HEK293 (cell line): ENCODE measurements around the gene SLC16A13.

Experiments used
- EGR2 ChIP-seq: fragments of 450-650 bp; formaldehyde crosslinking; IDR thresholded peaks from 2 replicates; pipeline ENCODE4 v1.5.1; 2016; ENCODE audit warnings: low read depth, missing biosample characterization, missing genetic modification characterization
- GLI4 ChIP-seq: fragments of 450-650 bp; formaldehyde crosslinking; IDR thresholded peaks from 2 replicates; pipeline ENCODE4 v1.5.1; 2016; ENCODE audit warnings: missing biosample characterization, missing genetic modification characterization
- GLIS2 ChIP-seq: fragments of 450-650 bp; formaldehyde crosslinking; IDR thresholded peaks from 2 replicates; pipeline ENCODE4 v1.5.1; 2016; ENCODE audit warnings: missing biosample characterization, missing genetic modification characterization
- HOXA7 ChIP-seq: sonication (generic); formaldehyde crosslinking; IDR thresholded peaks from 2 replicates; pipeline ENCODE4 v1.8.1; 2022; ENCODE audit warnings: missing genetic modification reagents, borderline replicate concordance
- KLF1 ChIP-seq: fragments of 450-650 bp; formaldehyde crosslinking; IDR thresholded peaks from 2 replicates; pipeline ENCODE4 v1.5.1; 2016; ENCODE audit warnings: missing biosample characterization, missing genetic modification characterization
- KLF8 ChIP-seq: fragments of 450-650 bp; formaldehyde crosslinking; IDR thresholded peaks from 2 replicates; pipeline ENCODE4 v1.5.1; 2016; ENCODE audit warnings: missing biosample characterization, missing genetic modification characterization
- MEIS1 ChIP-seq: sonication (generic); formaldehyde crosslinking; IDR thresholded peaks from 2 replicates; pipeline ENCODE4 v1.8.1; 2022; ENCODE audit warnings: missing genetic modification reagents, mild to moderate bottlenecking, borderline replicate concordance
- SP2 ChIP-seq: fragments of 450-650 bp; formaldehyde crosslinking; IDR thresholded peaks from 2 replicates; pipeline ENCODE4 v1.5.1; 2016; ENCODE audit warnings: missing biosample characterization, missing genetic modification characterization
- ZBTB7A ChIP-seq: fragments of 450-650 bp; formaldehyde crosslinking; IDR thresholded peaks from 2 replicates; pipeline ENCODE4 v1.5.1; 2016; ENCODE audit warnings: low read depth, missing biosample characterization, missing genetic modification characterization
- ZNF121 ChIP-seq: fragments of 450-650 bp; formaldehyde crosslinking; IDR thresholded peaks from 2 replicates; pipeline ENCODE4 v1.5.1; 2016; ENCODE audit warnings: missing biosample characterization, missing genetic modification characterization
- ZNF2 ChIP-seq: fragments of 450-650 bp; formaldehyde crosslinking; IDR thresholded peaks from 2 replicates; pipeline ENCODE4 v1.5.1; 2016; ENCODE audit warnings: missing biosample characterization, missing genetic modification characterization
- ZNF221 ChIP-seq: fragments of 450-650 bp; formaldehyde crosslinking; IDR thresholded peaks from 2 replicates; pipeline ENCODE4 v1.5.1; 2017; ENCODE audit warnings: missing biosample characterization, missing genetic modification characterization, borderline replicate concordance
- ZNF335 ChIP-seq: fragments of 450-650 bp; formaldehyde crosslinking; conservative IDR thresholded peaks from 2 replicates; pipeline ENCODE4 v1.5.1; 2016; ENCODE audit warnings: missing biosample characterization, missing genetic modification characterization
- ZNF354C ChIP-seq: fragments of 450-650 bp; formaldehyde crosslinking; IDR thresholded peaks from 2 replicates; pipeline ENCODE4 v1.5.1; 2016; ENCODE audit warnings: missing biosample characterization, missing genetic modification characterization, low read depth, borderline replicate concordance
- ZNF48 ChIP-seq: fragments of 450-650 bp; formaldehyde crosslinking; IDR thresholded peaks from 2 replicates; pipeline ENCODE4 v1.5.1; 2016; ENCODE audit warnings: missing biosample characterization, missing genetic modification characterization
- ZNF529 ChIP-seq: fragments of 450-650 bp; formaldehyde crosslinking; IDR thresholded peaks from 2 replicates; pipeline ENCODE4 v1.5.1; 2017; ENCODE audit warnings: missing genetic modification characterization, missing biosample characterization; ENCODE audit not compliant: insufficient replicate concordance
- ZNF571 ChIP-seq: fragments of 450-650 bp; formaldehyde crosslinking; IDR thresholded peaks from 2 replicates; pipeline ENCODE4 v1.5.0; 2017; ENCODE audit warnings: missing biosample characterization, missing genetic modification characterization
- ZNF654 ChIP-seq: fragments of 450-650 bp; formaldehyde crosslinking; IDR thresholded peaks from 2 replicates; pipeline ENCODE4 v1.5.1; 2016; ENCODE audit warnings: low read depth, missing biosample characterization, missing genetic modification characterization
- TF ChIP-seq, protein P1 (sequence below): fragments of 450-650 bp; formaldehyde crosslinking; IDR thresholded peaks from 2 replicates; pipeline ENCODE4 v1.5.1; 2016; ENCODE audit warnings: missing biosample characterization, missing genetic modification characterization
- TF ChIP-seq, protein P2 (sequence below): fragments of 450-650 bp; IDR thresholded peaks from 2 replicates; pipeline ENCODE4 v1.5.1; 2018; ENCODE audit warnings: missing biosample characterization, mild to moderate bottlenecking, missing genetic modification characterization
- TF ChIP-seq, protein P3 (sequence below): fragments of 450-650 bp; formaldehyde crosslinking; IDR thresholded peaks from 2 replicates; pipeline ENCODE4 v1.5.1; 2016; ENCODE audit warnings: missing biosample characterization, missing genetic modification characterization
- TF ChIP-seq, protein P4 (sequence below): fragments of 450-650 bp; formaldehyde crosslinking; IDR thresholded peaks from 2 replicates; pipeline ENCODE4 v1.5.1; 2016; ENCODE audit warnings: missing biosample characterization, missing genetic modification characterization

The SLC16A13 gene

DNA sequence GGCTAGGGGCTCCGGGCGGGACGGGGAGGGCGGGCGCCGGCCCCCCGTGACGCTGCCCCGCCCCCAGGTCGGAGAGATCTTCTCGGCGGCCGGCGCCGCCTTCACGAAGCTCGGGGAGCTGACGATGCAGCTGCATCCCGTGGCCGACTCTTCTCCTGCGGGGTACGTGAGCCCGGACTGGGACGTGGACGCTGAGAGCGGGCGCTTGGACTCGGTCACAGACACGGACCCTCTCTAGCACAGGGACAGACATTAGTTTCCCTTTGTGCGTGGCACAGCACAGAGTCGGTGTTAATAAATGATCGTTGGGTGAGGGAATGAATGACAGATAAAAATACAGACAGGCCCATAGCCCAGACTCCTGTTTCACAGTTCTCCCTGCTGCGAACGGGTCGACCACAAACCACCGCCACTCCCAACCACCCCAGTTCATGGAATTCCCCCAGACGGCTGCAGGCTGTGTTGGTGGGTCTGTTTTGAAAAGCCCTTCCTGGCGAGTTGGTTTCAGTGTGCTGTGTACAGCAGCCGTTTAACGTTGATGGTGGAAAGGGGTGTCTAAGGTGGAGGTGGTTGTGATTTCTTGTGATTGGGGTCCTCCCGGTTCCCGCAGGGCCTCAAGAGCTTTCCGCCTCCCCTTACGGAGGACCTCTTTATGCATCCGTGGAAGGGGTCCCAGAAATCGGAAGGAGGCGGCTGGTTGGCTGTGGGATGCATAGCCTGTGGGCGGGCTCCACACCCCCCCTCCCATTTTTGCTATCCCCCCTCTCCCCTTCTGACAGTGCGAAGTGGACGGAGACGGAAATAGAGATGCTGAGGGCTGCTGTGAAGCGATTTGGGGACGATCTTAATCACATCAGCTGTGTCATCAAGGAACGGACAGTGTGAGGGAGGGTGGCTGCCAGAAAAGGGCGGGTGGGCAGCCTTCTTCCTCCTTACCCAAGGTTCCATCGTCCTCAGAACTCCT lies 20.5 kb upstream of the SLC16A13 start (continued):
- TF ChIP-seq GLIS2 (tag by site-specific recombination) (0 out of 2 replicates have a peak, but pooled peaks have one; percentile 6), ZNF121 (tag by site-specific recombination) (peak; percentile 86; the same call in 1 of the 2 replicates), KLF1 (tag by site-specific recombination) (peak; percentile 40; the same call in 1 of the 2 replicates), ZBTB7A (tag by site-specific recombination) (no peak), ZNF48 (tag by site-specific recombination) (no peak), ZNF571 (tag by site-specific recombination) (no peak), ZNF654 (tag by site-specific recombination) (no peak), ZNF2 (tag by site-specific recombination) (no peak), GLI4 (no peak), HOXA7 (0 out of 2 replicates have a peak, but pooled peaks have one; percentile 34), SP2 (tag by site-specific recombination) (peak; percentile 19), EGR2 (tag by site-specific recombination) (no peak), KLF8 (peak; percentile 21; the same call in 1 of the 2 replicates), MEIS1 (CRISPR knock-in tag) (no peak), ZNF354C (tag by site-specific recombination) (no peak), ZNF529 (tag by site-specific recombination) (no peak), ZNF221 (tag by site-specific recombination) (no peak), ZNF335 (tag by site-specific recombination) (peak; percentile 63)
- TF ChIP-seq, protein P1, sequence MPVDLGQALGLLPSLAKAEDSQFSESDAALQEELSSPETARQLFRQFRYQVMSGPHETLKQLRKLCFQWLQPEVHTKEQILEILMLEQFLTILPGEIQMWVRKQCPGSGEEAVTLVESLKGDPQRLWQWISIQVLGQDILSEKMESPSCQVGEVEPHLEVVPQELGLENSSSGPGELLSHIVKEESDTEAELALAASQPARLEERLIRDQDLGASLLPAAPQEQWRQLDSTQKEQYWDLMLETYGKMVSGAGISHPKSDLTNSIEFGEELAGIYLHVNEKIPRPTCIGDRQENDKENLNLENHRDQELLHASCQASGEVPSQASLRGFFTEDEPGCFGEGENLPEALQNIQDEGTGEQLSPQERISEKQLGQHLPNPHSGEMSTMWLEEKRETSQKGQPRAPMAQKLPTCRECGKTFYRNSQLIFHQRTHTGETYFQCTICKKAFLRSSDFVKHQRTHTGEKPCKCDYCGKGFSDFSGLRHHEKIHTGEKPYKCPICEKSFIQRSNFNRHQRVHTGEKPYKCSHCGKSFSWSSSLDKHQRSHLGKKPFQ = no peak
- TF ChIP-seq, protein P2, sequence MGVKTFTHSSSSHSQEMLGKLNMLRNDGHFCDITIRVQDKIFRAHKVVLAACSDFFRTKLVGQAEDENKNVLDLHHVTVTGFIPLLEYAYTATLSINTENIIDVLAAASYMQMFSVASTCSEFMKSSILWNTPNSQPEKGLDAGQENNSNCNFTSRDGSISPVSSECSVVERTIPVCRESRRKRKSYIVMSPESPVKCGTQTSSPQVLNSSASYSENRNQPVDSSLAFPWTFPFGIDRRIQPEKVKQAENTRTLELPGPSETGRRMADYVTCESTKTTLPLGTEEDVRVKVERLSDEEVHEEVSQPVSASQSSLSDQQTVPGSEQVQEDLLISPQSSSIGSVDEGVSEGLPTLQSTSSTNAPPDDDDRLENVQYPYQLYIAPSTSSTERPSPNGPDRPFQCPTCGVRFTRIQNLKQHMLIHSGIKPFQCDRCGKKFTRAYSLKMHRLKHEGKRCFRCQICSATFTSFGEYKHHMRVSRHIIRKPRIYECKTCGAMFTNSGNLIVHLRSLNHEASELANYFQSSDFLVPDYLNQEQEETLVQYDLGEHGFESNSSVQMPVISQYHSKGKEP (tag by site-specific recombination) = no peak
- TF ChIP-seq, protein P3, sequence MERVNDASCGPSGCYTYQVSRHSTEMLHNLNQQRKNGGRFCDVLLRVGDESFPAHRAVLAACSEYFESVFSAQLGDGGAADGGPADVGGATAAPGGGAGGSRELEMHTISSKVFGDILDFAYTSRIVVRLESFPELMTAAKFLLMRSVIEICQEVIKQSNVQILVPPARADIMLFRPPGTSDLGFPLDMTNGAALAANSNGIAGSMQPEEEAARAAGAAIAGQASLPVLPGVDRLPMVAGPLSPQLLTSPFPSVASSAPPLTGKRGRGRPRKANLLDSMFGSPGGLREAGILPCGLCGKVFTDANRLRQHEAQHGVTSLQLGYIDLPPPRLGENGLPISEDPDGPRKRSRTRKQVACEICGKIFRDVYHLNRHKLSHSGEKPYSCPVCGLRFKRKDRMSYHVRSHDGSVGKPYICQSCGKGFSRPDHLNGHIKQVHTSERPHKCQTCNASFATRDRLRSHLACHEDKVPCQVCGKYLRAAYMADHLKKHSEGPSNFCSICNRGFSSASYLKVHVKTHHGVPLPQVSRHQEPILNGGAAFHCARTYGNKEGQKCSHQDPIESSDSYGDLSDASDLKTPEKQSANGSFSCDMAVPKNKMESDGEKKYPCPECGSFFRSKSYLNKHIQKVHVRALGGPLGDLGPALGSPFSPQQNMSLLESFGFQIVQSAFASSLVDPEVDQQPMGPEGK (tag by site-specific recombination) = no peak
- TF ChIP-seq, protein P4, sequence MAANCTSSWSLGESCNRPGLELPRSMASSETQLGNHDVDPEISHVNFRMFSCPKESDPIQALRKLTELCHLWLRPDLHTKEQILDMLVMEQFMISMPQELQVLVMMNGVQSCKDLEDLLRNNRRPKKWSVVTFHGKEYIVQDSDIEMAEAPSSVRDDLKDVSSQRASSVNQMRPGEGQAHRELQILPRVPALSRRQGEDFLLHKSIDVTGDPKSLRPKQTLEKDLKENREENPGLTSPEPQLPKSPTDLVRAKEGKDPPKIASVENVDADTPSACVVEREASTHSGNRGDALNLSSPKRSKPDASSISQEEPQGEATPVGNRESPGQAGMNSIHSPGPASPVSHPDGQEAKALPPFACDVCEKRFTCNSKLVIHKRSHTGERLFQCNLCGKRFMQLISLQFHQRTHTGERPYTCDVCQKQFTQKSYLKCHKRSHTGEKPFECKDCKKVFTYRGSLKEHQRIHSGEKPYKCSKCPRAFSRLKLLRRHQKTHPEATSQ (tag by site-specific recombination) = no peak
